ENCODE data around the gene TRIM16.
"Not testable (repeated sequence)": the region's sequence is repeated elsewhere in the genome, so short reads cannot be mapped to it uniquely, and the experiment has no call there.

- TF ChIP-seq CTCF (IDR thresholded peaks at IDR 0.05; ENCODE audit: insufficient read depth, low read length); GABPA (IDR thresholded peaks at IDR 0.05; ENCODE audit: low read depth); SPI1 (IDR thresholded peaks at IDR 0.05; ENCODE audit: borderline replicate concordance, low read depth); POLR2AphosphoS5 (IDR thresholded peaks at IDR 0.05; ENCODE audit: low read depth): not testable (repeated sequence)
Observed at GRCh38 chr17:15704239-15704638, 20.1 kb upstream of the TRIM16 start.

All from HL-60 (cell line).